GM06990 (cell line): Measurements from ENCODE around the gene ALG9.
A peak's percentile ranks its signal among the peaks of the same experiment; 100 is the strongest.

Experiments used
- DNase-seq: peaks from one replicate; pipeline ENCODE4 v3.0.0-alpha.2; 2011; ENCODE audit not compliant: insufficient read length; ENCODE audit errors: extremely low read depth
- H3K27me3 ChIP-seq: replicated peaks from 2 replicates; pipeline ENCODE4 v1.6.0; 2011; ENCODE audit warnings: low read length; ENCODE audit not compliant: control insufficient read depth, insufficient read depth
- H3K36me3 ChIP-seq: 2 replicates; pipeline ENCODE4 v1.5.1; 2011; ENCODE audit warnings: low read length; ENCODE audit not compliant: control insufficient read depth, insufficient read depth
- H3K4me3 ChIP-seq: replicated peaks from 2 replicates; pipeline ENCODE4 v1.5.1; 2011; ENCODE audit warnings: low read depth, mild to moderate bottlenecking, control low read depth, low read length
- CTCF ChIP-seq: IDR thresholded peaks from 2 replicates; pipeline ENCODE4 v1.5.1; 2011; ENCODE audit warnings: low read length, control low read depth, mild to moderate bottlenecking, inconsistent platforms; ENCODE audit not compliant: insufficient read depth, poor library complexity, severe bottlenecking

ALG9 gene

GRCh38 chr11:111833524-111833923 is 37.9 kb downstream of the ALG9 start:
- no peak for DNase-seq
- H3K4me3 ChIP-seq: no peak overlapping the region
- no peak for TF ChIP-seq CTCF
- H3K27me3 ChIP-seq: no peaks in the 10 kb centered on the region
- no peaks in the 10 kb centered on the region; the same call in 1 of the 2 replicates for H3K36me3 ChIP-seq

DNA sequence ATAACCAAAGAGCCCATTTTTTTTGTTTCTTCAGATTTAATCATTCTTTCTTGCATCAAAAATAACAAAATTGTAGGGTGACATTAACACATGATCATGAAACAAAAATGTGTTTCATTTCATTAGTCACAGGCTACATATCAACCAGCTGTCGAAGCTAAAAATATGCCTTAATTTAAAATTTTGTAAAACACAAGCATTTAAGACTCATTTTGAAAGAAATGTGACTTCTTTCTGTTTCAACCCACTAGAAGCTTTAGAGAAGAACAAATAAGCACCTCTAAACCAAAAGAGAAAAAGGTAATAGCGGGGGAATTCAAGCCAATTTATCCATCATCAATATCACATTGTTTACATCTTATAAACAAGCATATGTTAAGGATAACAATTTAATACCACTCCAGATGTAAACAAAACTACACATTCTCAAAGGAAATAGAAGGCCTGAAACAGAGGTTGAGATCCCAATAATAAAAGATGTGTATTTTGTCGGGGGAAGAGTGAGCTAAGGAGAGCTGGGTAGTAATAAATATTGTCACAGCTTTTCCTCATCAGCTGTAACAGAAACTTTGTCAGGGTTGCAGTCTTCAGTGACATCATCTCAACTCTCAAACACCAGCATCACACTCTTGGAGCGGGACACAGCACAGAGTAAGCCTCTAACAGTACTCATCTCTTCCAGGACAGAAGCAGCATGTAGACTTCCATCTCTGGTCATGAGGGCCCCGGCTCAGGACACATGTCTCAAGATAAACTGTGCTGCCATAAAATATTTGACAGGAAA is 42.0 kb downstream of the ALG9 start:
- no peak overlapping the region for H3K4me3 ChIP-seq
- no peak for TF ChIP-seq CTCF
- H3K27me3 ChIP-seq: no peaks in the 10 kb centered on the region
- H3K36me3 ChIP-seq: no peaks in the 10 kb centered on the region; the same call in none of the 2 replicates
- peak; percentile 18 for DNase-seq

GRCh38 chr11:111826322-111826950 is 44.9 kb downstream of the ALG9 start:
- TF ChIP-seq CTCF: no peak
- no peak overlapping the region for H3K4me3 ChIP-seq
- no peaks in the 10 kb centered on the region for H3K27me3 ChIP-seq
- no peaks in the 10 kb centered on the region; the same call in none of the 2 replicates for H3K36me3 ChIP-seq
- no peak for DNase-seq

- H3K27me3 ChIP-seq: no peaks in the 10 kb centered on the region
- no peak for DNase-seq
- H3K36me3 ChIP-seq: no peaks in the 10 kb centered on the region; the same call in 1 of the 2 replicates
- TF ChIP-seq CTCF: no peak
- no peak overlapping the region for H3K4me3 ChIP-seq
Measured at GRCh38 chr11:111823629-111824028, 47.8 kb downstream of the ALG9 start.

GRCh38 chr11:111823131-111823530 is 48.2 kb downstream of the ALG9 start:
- TF ChIP-seq CTCF: no peak
- DNase-seq: no peak
- Histone ChIP-seq H3K36me3 (no peaks in the 10 kb centered on the region; the same call in 1 of the 2 replicates), H3K27me3 (no peaks in the 10 kb centered on the region), H3K4me3 (no peak overlapping the region)

DNA sequence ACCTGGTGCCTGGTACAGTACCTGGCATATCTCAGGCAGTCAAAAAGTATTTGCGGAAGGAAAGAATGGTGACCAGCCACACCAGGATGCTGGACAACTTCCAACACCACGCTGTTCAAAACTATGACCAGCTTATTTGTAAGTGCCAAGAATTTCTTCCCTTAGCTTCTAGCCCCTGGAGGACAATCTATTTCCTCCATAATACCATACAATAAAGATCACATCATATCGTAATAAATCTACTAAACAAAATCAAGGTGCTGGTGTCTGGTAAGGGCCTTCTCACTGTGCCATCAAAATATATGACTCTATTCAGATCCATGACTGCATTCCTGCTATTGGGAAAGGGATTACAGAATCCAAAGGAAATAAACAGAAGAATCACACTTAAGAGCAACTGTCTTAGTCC is 51.5 kb downstream of the ALG9 start:
- no peak for DNase-seq
- Histone ChIP-seq H3K27me3 (no peaks in the 10 kb centered on the region), H3K4me3 (no peak overlapping the region), H3K36me3 (no peaks in the 10 kb centered on the region)
- TF ChIP-seq CTCF: no peak
